K562 (cell line): ENCODE measurements around the gene U2AF1L4. TPM values are rescaled to one million over a fixed set of nuclear protein-coding genes. Genes with fewer than 3 reads are reported as not detected.

Experiments used
- ARID1B ChIP-seq: fragments of 450-650 bp; IDR thresholded peaks from 2 replicates; pipeline ENCODE4 v1.6.1; 2016; ENCODE audit warnings: antibody characterized with exemption, mild to moderate bottlenecking, inconsistent platforms
- CCNT2 ChIP-seq: IDR thresholded peaks from 2 replicates; pipeline ENCODE4 v1.6.1; 2011; ENCODE audit warnings: borderline replicate concordance, low read depth, mild to moderate bottlenecking, moderate library complexity, mixed read lengths, low read length; ENCODE audit not compliant: insufficient read length; ENCODE audit errors: extremely low read depth
- E2F3 ChIP-seq: fragments of 250-450 bp; sonication (Bioruptor Pico); IDR thresholded peaks from 2 replicates; pipeline ENCODE4 v1.4.0; 2020; ENCODE audit warnings: mild to moderate bottlenecking
- E2F6 ChIP-seq, 2 experiments: IDR thresholded peaks; 2 replicates each; pipeline ENCODE4 v1.6.1; 2011; ENCODE audit warnings: borderline replicate concordance in 1 of 2, control low read depth in 1 of 2, low read depth in 1 of 2, low read length in 1 of 2, mild to moderate bottlenecking in 1 of 2, mixed read lengths in 1 of 2, moderate library complexity in 1 of 2; ENCODE audit not compliant: insufficient read depth in 1 of 2, insufficient read length in 1 of 2, poor library complexity in 1 of 2, severe bottlenecking in 1 of 2; ENCODE audit errors: extremely low read depth in 1 of 2
- HNRNPLL ChIP-seq: fragments of 200-400 bp; formaldehyde crosslinking; IDR thresholded peaks from 2 replicates; pipeline ENCODE4 v1.6.1; 2017; ENCODE audit warnings: low read length, low read depth, mild to moderate bottlenecking; ENCODE audit not compliant: poor library complexity, severe bottlenecking
- JUN ChIP-seq, 2 experiments: sonication (generic) in 1 of 2; formaldehyde crosslinking in 1 of 2; IDR thresholded peaks; 2 replicates each; pipeline versions ENCODE4 v1.6.1 to v1.8.0; 2012 to 2022; ENCODE audit warnings: borderline replicate concordance in 2 of 2, mild to moderate bottlenecking in 2 of 2, improper control_type of control experiment in 1 of 2, low read depth in 1 of 2, low read length in 1 of 2, missing genetic modification reagents in 1 of 2
- KDM5B ChIP-seq: fragments of 200-600 bp; sonication (generic); IDR thresholded peaks from 2 replicates; pipeline ENCODE4 v1.6.1; 2012; ENCODE audit warnings: low read depth, mild to moderate bottlenecking, moderate library complexity, low read length, control low read depth, inconsistent platforms; ENCODE audit not compliant: insufficient replicate concordance
- L3MBTL2 ChIP-seq: fragments of 450-650 bp; IDR thresholded peaks from 2 replicates; pipeline ENCODE4 v1.6.1; 2016; ENCODE audit warnings: mild to moderate bottlenecking, moderate library complexity
- NCOA1 ChIP-seq: fragments of 450-650 bp; IDR thresholded peaks from 2 replicates; pipeline ENCODE4 v1.6.1; 2016; ENCODE audit warnings: low read depth
- NFIC ChIP-seq: fragments of 450-650 bp; IDR thresholded peaks from 2 replicates; pipeline ENCODE4 v1.6.1; 2017; ENCODE audit warnings: mild to moderate bottlenecking, inconsistent platforms
- NRF1 ChIP-seq, 2 experiments: fragments of 450-650 bp; IDR thresholded peaks in 1 of 2; conservative IDR thresholded peaks in 1 of 2; 2 replicates each; pipeline ENCODE4 v1.6.1; 2014; ENCODE audit warnings: mild to moderate bottlenecking in 2 of 2
- PTBP1 ChIP-seq: fragments of 200-400 bp; formaldehyde crosslinking; IDR thresholded peaks from 2 replicates; pipeline ENCODE4 v1.6.1; 2017; ENCODE audit warnings: low read depth, low read length
- SMARCA4 ChIP-seq: fragments of 450-650 bp; IDR thresholded peaks from 2 replicates; pipeline ENCODE4 v1.6.1; 2016
- ZNF282 ChIP-seq: sonication (generic); formaldehyde crosslinking; IDR thresholded peaks from 2 replicates; pipeline ENCODE4 v1.8.1; 2023; ENCODE audit warnings: missing genetic modification reagents
- ZNF3 ChIP-seq: fragments of 250-450 bp; sonication (Bioruptor Pico); IDR thresholded peaks from 2 replicates; pipeline ENCODE4 v1.5.0; 2021; ENCODE audit warnings: mild to moderate bottlenecking, moderate library complexity
- ZNF431 ChIP-seq: sonication (generic); formaldehyde crosslinking; IDR thresholded peaks from 2 replicates; pipeline ENCODE4 v1.8.0; 2022; ENCODE audit warnings: mild to moderate bottlenecking, missing genetic modification reagents
- polyA plus RNA-seq, 8 experiments: library from polyadenylated mRNA; depleted of rRNA in 4 of 8; stranded (reverse) in 5 of 8; unstranded in 3 of 8; fragments of >200 nt; fragmentation: Nextera tagmentation in 2 of 8; fragmentation: Illumina TruSeq in 1 of 8; extraction: Ambion mirVana in 2 of 8; extraction: Trizol in 1 of 8; gene quantifications; 2 replicates each; pipeline versions ENCODE4 v1.2.1 to v1.2.3, GENCODE V29; 2011 to 2014; ENCODE audit warnings: inconsistent platforms in 1 of 8, missing spikeins in 1 of 8
- total RNA-seq, 7 experiments: library from RNA; depleted of rRNA in 6 of 7; stranded (reverse); fragments of >200 nt in 6 of 7; fragmentation: Illumina TruSeq in 2 of 7; extraction: Trizol in 2 of 7; gene quantifications; 2 replicates each; pipeline versions ENCODE4 v1.2.1 to v1.2.3, GENCODE V29; 2011 to 2021; ENCODE audit warnings: low replicate concordance in 1 of 7
- TF ChIP-seq, protein P1 (sequence below): sonication (generic); formaldehyde crosslinking; IDR thresholded peaks from 2 replicates; pipeline ENCODE4 v1.9.0; 2022; ENCODE audit warnings: mild to moderate bottlenecking, missing genetic modification reagents
- TF ChIP-seq, protein P2 (sequence below): sonication (generic); formaldehyde crosslinking; IDR thresholded peaks from 2 replicates; pipeline ENCODE4 v1.8.0; 2022; ENCODE audit warnings: mild to moderate bottlenecking, low read depth, missing genetic modification reagents
- TF ChIP-seq, protein P3 (sequence below), 2 experiments: fragments of 250-450 bp in 1 of 2; fragments of 450-650 bp in 1 of 2; sonication (Bioruptor Pico) in 1 of 2; IDR thresholded peaks; 2 replicates each; pipeline versions ENCODE4 v1.6.1 to v1.8.0; 2016 to 2021; ENCODE audit warnings: mild to moderate bottlenecking in 2 of 2, moderate library complexity in 2 of 2, missing compliant biosample characterization in 1 of 2, missing genetic modification characterization in 1 of 2

The U2AF1L4 gene
- total and polyA plus RNA-seq, 9 of the 15 experiments (the other 6 are each of a cell fraction or from before 2014, with no cell fraction given): 8.4 to 19.5 (median 12.6) TPM

DNA sequence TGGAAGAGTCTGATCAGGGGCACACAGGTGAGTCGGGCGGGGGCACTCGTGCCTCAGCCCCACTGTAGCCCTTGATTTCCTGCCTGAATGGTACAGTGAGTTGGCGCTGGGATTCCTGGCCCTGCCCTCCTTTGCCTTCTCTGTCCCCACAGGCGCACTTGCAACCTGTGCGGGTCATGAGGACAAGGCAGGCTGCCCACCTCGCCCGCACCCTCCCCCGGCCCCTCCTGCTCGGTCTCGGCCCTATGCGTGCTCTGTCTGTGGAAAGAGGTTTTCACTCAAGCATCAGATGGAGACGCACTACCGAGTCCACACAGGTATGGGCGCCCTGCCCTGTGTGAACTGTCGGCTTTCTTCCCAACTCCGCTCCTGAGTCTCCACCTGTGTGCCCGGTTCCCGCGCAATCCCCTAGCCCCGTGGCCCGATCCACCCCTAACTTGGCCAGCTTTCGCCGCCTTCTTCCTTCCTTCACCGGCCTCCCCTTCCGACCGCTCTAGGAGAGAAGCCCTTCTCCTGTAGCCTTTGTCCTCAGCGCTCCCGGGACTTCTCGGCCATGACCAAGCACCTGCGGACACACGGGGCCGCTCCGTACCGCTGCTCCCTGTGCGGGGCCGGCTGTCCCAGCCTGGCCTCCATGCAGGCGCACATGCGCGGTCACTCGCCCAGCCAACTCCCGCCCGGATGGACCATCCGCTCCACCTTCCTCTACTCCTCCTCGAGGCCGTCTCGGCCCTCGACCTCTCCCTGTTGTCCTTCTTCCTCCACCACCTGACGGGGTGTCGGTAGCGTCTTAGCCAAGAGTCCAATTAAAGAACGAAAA lies 29.0 kb downstream of the U2AF1L4 start (continued):
- TF ChIP-seq E2F6 (IDR thresholded peaks at IDR 0.05; ENCODE audit: borderline replicate concordance in 1 of 2, extremely low read depth in 1 of 2, insufficient read depth in 1 of 2, insufficient read length in 1 of 2, low read depth in 1 of 2, low read length in 1 of 2, poor library complexity in 1 of 2, severe bottlenecking in 1 of 2) (peak; percentile 83 to 87), ZNF431 (CRISPR knock-in tag) (no peak), L3MBTL2 (peak; percentile 94), JUN (IDR thresholded peaks at IDR 0.05; ENCODE audit: borderline replicate concordance, low read depth, low read length) (no peak), JUN (CRISPR knock-in tag; IDR thresholded peaks at IDR 0.05; ENCODE audit: borderline replicate concordance) (0 out of 2 replicates have a peak, but pooled peaks have one; percentile 8), KDM5B (peak; percentile 27), SMARCA4 (no peak), NFIC (no peak), PTBP1 (0 out of 2 replicates have a peak, but pooled peaks have one; percentile 23), ZNF3 (CRISPR knock-in tag) (no peak), NCOA1 (0 out of 2 replicates have a peak, but pooled peaks have one; percentile 19), HNRNPLL (peak; percentile 21), NRF1 (conservative IDR thresholded peaks at IDR 0.05 in 1 of 2, IDR thresholded peaks at IDR 0.05 in 1 of 2) (peak; percentile 86 to 89), E2F3 (CRISPR knock-in tag) (peak; percentile 58; the same call in 1 of the 2 replicates), ZNF282 (CRISPR knock-in tag) (no peak), ARID1B (no peak), CCNT2 (no peak)
- TF ChIP-seq, protein P1, sequence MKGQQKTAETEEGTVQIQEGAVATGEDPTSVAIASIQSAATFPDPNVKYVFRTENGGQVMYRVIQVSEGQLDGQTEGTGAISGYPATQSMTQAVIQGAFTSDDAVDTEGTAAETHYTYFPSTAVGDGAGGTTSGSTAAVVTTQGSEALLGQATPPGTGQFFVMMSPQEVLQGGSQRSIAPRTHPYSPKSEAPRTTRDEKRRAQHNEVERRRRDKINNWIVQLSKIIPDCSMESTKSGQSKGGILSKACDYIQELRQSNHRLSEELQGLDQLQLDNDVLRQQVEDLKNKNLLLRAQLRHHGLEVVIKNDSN (CRISPR knock-in tag): peak; percentile 37
- TF ChIP-seq, protein P2, sequence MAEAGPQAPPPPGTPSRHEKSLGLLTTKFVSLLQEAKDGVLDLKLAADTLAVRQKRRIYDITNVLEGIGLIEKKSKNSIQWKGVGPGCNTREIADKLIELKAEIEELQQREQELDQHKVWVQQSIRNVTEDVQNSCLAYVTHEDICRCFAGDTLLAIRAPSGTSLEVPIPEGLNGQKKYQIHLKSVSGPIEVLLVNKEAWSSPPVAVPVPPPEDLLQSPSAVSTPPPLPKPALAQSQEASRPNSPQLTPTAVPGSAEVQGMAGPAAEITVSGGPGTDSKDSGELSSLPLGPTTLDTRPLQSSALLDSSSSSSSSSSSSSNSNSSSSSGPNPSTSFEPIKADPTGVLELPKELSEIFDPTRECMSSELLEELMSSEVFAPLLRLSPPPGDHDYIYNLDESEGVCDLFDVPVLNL (CRISPR knock-in tag): 0 out of 2 replicates have a peak, but pooled peaks have one; percentile 40
- TF ChIP-seq, protein P3, sequence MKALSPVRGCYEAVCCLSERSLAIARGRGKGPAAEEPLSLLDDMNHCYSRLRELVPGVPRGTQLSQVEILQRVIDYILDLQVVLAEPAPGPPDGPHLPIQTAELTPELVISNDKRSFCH (CRISPR knock-in tag; IDR thresholded peaks at IDR 0.05): no peak
- TF ChIP-seq, protein P3 (tag; IDR thresholded peaks at IDR 0.05): peak; percentile 67; the same call in 1 of the 2 replicates
